OCI-LY1 (cell line): ENCODE measurements around the gene POLG2.

Experiments used
- EZH2 ChIP-seq: fragments of 200-600 bp; sonication (generic), shearing (Covaris generic); IDR thresholded peaks from 2 replicates; pipeline ENCODE4 v1.8.0; 2017; ENCODE audit warnings: borderline replicate concordance, mixed run types, mild to moderate bottlenecking, antibody characterized with exemption, low read length, moderate library complexity, mixed read lengths
- TF ChIP-seq, protein P1 (sequence below): fragments of 200-600 bp; sonication (generic), shearing (Covaris generic); IDR thresholded peaks from 2 replicates; pipeline ENCODE4 v1.5.1; 2017; ENCODE audit warnings: mild to moderate bottlenecking, antibody characterized with exemption, low read length, moderate library complexity, mixed read lengths

DNA sequence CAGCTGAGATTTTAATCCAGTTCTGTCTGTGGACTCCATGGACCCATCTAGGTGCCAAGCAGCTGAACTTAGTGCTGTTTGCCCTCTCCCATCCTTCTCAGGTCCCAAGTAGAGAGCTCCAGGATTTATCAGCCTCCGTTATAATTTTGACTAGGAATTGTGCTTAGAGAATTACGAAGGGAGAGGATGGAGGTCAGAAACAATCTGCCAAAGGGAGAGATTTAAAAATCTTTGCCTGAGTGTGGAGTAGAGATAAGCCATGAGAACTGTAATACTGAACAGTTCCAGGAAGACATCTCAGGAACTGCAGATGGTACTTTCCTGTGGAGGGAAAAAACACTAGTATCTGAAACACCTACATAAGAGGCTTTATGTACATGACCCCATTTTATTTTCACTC is 36.9 kb upstream of the POLG2 start:
- no peak for TF ChIP-seq EZH2
- TF ChIP-seq, protein P1, sequence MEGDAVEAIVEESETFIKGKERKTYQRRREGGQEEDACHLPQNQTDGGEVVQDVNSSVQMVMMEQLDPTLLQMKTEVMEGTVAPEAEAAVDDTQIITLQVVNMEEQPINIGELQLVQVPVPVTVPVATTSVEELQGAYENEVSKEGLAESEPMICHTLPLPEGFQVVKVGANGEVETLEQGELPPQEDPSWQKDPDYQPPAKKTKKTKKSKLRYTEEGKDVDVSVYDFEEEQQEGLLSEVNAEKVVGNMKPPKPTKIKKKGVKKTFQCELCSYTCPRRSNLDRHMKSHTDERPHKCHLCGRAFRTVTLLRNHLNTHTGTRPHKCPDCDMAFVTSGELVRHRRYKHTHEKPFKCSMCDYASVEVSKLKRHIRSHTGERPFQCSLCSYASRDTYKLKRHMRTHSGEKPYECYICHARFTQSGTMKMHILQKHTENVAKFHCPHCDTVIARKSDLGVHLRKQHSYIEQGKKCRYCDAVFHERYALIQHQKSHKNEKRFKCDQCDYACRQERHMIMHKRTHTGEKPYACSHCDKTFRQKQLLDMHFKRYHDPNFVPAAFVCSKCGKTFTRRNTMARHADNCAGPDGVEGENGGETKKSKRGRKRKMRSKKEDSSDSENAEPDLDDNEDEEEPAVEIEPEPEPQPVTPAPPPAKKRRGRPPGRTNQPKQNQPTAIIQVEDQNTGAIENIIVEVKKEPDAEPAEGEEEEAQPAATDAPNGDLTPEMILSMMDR = no peak
